ENCODE data around the gene UHRF2. TPM values are rescaled to one million over a fixed set of nuclear protein-coding genes. Genes with fewer than 3 reads are reported as not detected.

UHRF2 gene
- total and polyA plus RNA-seq, 2 donors (not counting 3 experiments of a cell fraction or from before 2014, with no cell fraction given): 63.5 to 101 TPM

- DNase-seq (ENCODE audit: low read depth, low spot score) (peak; percentile 20), FAIRE-seq (no peak)
- Histone ChIP-seq H3K27me3 (ENCODE audit: control insufficient read depth in 2 of 2, insufficient read depth in 2 of 2, low read length in 2 of 2) (no peaks in the 10 kb centered on the region), H3K36me3 (ENCODE audit: control insufficient read depth in 2 of 2, extremely low read depth in 1 of 2, insufficient read depth in 2 of 2, low read length in 2 of 2) (peaks cover 6 to 15% of the 10 kb centered on the region in 2 experiments), H4K20me1 (replicated peaks; ENCODE audit: control insufficient read depth, extremely low read depth, insufficient read depth, low read length) (no peaks in the 10 kb centered on the region), H3K9me1 (replicated peaks; ENCODE audit: control insufficient read depth, extremely low read depth, insufficient read depth, low read length) (no peaks in the 10 kb centered on the region), H3K4me1 (ENCODE audit: control insufficient read depth, extremely low read depth, insufficient read depth, low read length) (peaks cover 8% of the 10 kb centered on the region), H3K4me2 (ENCODE audit: insufficient read depth, low read length) (peak overlapping the region; percentile 6), H3K9me3 (replicated peaks; ENCODE audit: control insufficient read depth, insufficient read depth, low read length) (no peaks in the 10 kb centered on the region), H3K79me2 (ENCODE audit: control insufficient read depth, insufficient read depth, low read length) (peaks cover 90% of the 10 kb centered on the region), H3K4me3 (replicated peaks in 1 of 3; ENCODE audit: insufficient read depth in 1 of 3, low read depth in 1 of 3, low read length in 3 of 3) (no peak overlapping the region), H2AFZ (ENCODE audit: low read depth, low read length) (no peak overlapping the region), H3K9ac (replicated peaks; ENCODE audit: extremely low read depth, insufficient read depth, low read length) (no peak overlapping the region), H3K27ac (ENCODE audit: insufficient read depth, low read depth, low read length) (peak overlapping the region; percentile 64)
- POLR2A ChIA-PET: no interaction called here
- TSS peak; percentile 86 for BruUV-seq (replicated peaks)
- dilution Hi-C loops (cut with MboI; ENCODE audit: extremely low pct_ligation_motif_present, low sequenced_read_pairs) (no loop called here), intact Hi-C loops (cut with micrococcal nuclease) (loop anchor here (1.0 to 5.0 kb wide), 3 partner anchors 14 to 99 kb away; partner anchors contain the start of gene UHRF2)
- TF ChIP-seq CTCF (IDR thresholded peaks at IDR 0.05; ENCODE audit: extremely low read depth in 1 of 2, insufficient read depth in 1 of 2, low read depth in 1 of 2, low read length in 2 of 2) (no peak), EZH2 (IDR thresholded peaks at IDR 0.05; ENCODE audit: borderline replicate concordance, low read depth, low read length, severe bottlenecking) (no peak), JUN (IDR thresholded peaks at IDR 0.05; ENCODE audit: borderline replicate concordance, insufficient read depth, insufficient read length, low read depth) (peak; percentile 39), POLR2AphosphoS5 (IDR thresholded peaks at IDR 0.05; ENCODE audit: insufficient read depth, low read depth, low read length) (no peak), GATA2 (IDR thresholded peaks at IDR 0.05; ENCODE audit: insufficient read depth, insufficient read length, low read depth, low read length) (no peak)
- CTCF ChIA-PET: interaction anchor here (0.7 to 1.6 kb wide), 6 partner anchors 11 to 413 kb away, joined by 3 read pairs; no protein-coding TSS in a partner anchor
Observed at GRCh38 chr9:6467006-6467625, 54.1 kb downstream of the UHRF2 start.
